ENCODE data around the gene CHST12. TPM values are rescaled to one million over a fixed set of nuclear protein-coding genes. Genes with fewer than 3 reads are reported as not detected.

Gene CHST12
- total RNA-seq, 1 donor from 2014 or later = 32.6 TPM

DNA sequence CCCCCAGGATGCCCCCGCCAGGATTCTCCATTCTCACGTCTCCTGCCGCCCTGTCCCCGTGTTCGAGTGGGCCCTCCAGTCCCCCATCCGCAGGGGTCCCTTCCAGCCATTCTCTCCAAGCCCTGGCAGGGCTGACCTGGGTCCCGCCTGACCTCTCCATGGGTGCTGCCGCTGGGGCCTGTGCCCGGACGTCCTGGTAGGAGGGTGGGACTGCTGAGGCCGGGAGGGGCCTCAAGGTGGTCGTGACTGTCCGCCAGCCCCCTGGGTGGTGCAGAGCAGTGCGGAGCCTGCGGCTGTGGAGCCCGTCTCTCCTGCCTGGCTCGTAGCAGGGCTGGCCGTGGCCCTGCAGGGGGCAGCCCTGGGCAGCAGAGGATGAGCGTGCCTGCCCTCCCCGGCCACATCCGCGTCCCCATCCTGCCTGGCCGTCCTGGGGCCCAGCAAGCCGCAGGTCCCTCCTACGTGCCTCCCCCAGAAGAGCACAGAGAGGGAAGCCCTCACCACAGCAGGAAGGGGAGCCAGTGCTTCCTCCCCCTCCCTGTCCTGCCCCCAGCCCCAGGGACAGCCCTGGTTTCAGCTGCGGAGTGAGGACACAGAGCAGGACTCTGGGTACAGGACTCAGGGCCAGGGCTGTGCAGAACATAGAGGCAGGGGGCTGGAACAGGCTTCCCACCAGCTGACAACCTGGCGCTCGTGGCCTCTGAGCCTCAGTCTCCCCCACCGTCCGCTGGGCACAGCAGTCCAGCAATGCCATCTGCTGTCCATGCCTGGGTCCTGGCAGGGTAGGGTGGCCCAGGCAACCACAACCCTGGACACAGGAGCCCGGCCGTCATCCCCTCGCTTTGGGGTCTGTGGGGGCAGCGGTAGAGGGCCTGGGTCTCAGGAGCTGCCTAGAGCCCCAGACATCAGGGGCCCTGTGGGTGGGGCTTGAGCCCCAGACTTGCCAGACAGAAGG lies 74.3 kb downstream of the CHST12 start:
- DNase-seq (ENCODE audit: extremely low read depth, low read depth, low spot score) = no peak

GRCh38 chr7:2478399-2478785 lies 75.0 kb downstream of the CHST12 start:
- no peak for DNase-seq (ENCODE audit: extremely low read depth, low read depth, low spot score)

DNA sequence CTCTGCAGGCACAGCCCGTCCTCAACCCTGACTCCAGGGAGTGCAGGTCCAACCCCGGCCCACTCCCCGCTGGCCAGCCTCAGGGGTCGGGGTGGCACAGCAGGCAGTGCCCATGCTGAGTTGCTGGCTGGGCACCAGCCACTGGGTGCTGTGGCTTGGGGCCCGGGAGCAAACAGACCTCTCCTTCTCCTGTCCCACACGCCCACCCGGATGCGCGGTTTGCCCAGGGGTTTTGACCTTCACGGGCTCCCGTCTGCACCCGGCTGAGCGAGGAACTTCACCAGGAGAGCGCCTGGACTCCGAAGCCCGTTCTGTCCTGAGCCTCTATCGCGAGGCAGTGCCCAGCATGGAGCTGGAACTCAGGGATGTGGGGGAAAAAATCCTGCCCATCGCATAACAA lies 75.4 kb downstream of the CHST12 start:
- DNase-seq (ENCODE audit: extremely low read depth, low read depth, low spot score) = no peak

DNA sequence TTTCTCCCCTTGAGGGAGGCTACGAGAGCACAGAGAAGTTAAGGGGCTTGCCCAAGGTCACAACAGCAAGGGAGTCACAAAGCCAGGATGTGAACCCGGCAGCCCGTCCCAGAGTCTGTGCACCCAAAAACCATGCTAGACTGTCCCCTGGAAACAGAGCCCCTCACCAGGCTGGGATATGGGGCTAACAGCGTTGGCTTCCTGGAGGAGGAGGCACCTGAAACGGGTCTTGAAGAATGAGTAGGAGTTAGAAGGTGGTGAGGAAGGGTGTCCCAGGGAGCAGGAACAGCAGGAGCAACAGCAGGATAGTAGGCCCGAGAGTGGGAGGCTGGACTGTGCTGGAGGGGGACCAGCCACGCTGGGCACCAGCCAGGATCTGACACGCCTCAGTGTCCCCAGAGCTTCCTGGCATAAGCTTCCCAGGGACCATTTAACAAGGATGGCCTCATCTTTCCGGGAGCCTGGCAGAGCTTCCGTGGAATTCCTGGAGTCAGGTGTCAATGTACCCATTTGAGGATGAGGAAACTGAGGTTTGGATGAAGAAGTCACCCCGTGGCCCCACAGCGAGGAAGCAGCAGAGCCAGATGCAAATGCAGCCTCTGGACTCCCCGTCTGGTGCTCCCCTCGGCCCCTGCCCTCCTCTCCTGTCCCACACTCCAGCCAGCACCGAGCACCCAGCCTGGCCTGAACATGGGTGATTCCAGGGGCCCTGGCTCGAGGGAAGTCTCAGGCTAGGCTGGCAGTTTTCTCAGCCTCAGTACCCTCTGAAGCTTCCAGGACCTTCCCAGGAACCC lies 76.1 kb downstream of the CHST12 start:
- no peak for DNase-seq (ENCODE audit: extremely low read depth, low read depth, low spot score)

DNA sequence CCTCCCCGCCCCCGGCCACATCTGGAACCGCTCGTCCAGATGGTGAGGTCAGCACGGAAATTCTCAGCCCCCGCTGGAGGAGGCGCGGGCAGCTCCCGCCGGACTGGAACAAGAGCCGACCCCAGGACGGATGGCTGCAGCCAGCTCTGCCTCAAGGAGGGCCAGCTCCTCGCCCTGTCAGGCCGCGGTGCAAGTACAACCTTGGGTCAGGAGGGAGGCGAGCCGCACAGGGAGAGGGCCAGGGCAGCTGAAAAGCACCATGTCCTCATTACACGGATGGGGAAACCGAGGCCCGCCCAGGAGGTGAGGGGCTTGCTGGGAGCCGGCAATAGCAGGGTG lies 76.6 kb downstream of the CHST12 start:
- DNase-seq (ENCODE audit: extremely low read depth, low read depth, low spot score) = no peak

DNA sequence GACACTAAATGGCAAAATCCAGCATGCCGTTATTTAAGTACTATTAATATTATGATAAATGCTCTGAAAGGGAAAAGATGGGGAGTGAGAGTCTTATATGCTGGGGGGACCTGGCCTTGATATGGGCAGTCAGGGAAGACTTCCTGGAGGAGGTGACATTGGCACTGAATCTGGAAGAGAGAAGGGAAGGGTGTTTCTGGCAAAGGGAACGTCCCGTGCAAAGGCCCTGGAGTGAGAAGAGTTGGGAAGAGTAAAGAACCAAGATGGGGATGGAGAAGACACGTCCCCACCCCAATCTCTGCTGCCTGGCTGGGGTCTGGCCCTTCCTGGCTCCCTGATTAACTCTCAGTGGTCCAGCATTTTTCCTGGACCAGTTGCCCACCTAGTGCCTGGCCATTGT lies 77.8 kb downstream of the CHST12 start:
- DNase-seq (ENCODE audit: extremely low read depth, low read depth, low spot score) = no peak

DNA sequence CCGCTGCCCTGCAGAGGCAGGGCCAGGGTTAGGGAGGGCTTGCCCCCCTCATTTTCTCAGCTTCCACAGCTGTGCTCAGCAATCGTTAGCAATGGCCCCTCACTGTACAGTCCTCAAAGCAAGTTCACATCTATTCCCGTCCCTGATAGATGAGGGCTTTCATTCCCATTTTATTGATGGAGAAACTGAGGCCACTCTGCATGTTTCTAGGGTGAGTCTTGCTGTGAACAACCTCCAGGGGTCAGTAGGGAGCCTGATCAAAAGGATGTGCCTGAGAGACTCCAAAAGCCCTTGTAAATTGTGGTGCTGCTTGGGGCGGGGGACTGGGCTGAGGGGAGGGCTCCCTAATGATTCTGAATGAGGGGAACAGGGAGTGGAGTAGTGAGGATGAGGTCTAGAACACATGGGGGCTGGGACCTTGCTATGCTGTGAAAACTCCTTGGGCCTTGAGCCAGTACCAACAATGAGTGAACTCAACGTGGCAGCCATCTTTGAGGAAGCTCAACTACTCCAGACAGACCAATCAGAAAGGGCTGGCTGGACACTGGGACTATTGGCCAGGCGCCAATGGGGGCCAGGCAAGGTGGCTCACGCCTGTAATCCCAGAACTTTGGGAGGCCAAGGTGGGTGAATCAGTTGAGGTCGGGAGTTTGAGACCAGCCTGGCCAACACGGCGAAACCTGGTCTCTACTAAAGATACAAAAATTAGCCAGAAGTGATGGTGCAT lies 79.5 kb downstream of the CHST12 start:
- no peak for DNase-seq (ENCODE audit: extremely low read depth, low read depth, low spot score)

GRCh38 chr7:2483494-2483893 lies 80.1 kb downstream of the CHST12 start:
- no peak for DNase-seq (ENCODE audit: extremely low read depth, low read depth, low spot score)

DNA sequence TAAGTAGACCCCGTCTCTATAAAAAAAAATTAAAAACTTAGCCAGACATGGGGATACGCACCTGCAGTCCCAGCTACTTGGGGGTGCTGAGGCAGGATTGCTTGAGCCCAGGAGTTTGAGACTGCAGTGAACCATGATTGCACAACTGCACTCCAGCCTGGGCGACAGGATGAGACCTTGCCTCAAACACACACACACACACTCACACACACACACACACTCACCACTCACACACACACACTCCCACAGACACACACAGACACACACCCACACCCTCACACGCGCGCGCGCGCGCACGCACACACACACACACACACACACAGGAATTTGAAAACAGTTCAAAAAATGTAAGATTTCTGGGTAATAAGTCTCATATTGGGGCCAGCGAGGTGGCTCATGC lies 81.5 kb downstream of the CHST12 start:
- DNase-seq (ENCODE audit: extremely low read depth, low read depth, low spot score) = no peak

DNA sequence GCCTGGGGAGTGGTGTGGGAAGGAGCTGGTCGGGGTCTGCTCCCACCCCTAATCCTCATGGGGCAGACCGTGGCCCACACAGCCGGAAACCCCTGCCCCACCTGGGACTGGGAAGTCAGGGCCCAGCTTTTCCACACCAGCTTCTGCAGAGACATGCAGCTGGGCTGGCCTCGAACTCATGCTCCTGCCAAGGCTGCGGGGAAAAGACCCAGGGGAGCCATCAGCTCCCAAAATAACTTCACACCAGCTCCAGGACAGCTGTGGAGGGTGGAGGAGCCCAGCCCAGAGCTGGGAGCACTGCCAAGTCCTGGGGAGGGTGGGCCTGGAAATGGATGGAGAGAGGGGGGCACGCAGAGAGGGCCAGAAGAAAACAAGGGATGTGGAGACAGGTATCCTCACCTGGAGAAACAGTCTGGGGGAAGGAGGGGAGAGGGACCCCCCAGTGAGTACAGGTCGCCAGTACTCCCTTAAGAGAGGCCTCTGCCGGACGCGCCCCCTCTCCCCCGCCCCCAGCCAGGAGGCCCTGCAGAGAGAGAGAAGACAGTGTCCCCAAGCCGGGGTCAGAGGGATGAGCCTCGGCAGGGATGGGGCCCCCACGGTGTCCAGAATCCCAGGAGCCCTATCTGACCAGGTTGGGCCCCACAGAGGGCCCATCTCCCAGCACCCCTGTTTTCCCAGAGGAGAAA lies 84.3 kb downstream of the CHST12 start:
- DNase-seq (ENCODE audit: extremely low read depth, low read depth, low spot score) = no peak

GRCh38 chr7:2488272-2488645 lies 84.8 kb downstream of the CHST12 start:
- no peak for DNase-seq (ENCODE audit: extremely low read depth, low read depth, low spot score)

DNA sequence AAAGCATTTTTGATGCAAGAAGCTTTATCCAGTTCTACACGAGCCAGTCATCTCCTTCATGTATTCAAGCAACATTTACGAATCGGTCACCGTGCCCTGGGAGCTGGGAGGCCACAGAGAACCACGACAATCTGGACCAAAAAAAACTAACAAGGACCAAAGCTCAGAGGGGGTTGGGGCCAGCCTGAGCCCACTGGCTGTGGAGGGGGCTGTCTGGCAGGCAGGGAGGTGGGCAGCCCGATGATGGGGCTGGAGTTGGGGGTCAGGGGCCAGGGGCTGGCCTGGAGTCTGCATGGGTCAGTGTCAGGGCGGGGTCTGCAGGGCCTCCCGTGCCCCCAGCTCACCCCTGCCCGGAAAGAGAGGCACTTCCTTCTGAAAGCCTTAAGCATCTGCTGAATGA lies 85.3 kb downstream of the CHST12 start:
- DNase-seq (ENCODE audit: extremely low read depth, low read depth, low spot score) = no peak

- no peak for DNase-seq (ENCODE audit: extremely low read depth, low read depth, low spot score)
Measured at GRCh38 chr7:2490181-2490651, 86.8 kb downstream of the CHST12 start.

DNA sequence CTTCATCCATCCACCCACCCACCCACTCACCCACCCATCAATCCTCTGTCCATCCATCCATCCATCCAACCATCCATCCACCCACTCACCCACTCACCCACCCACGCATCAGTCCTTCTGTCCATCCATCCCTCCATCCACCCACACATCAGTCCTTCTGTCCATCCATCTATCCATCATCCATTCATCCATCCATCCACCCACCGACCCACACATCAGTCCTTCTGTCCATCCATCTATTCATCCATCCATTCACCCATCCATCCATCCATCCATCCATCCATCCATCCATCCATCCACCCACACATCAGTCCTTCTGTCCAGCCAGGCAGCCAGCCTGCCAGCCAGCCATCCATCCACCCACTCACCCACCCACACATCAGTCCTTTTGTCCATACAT lies 88.6 kb downstream of the CHST12 start:
- DNase-seq (ENCODE audit: extremely low read depth, low read depth, low spot score) = no peak

- no peak for DNase-seq (ENCODE audit: extremely low read depth, low read depth, low spot score)
Measured at GRCh38 chr7:2493205-2494164, 90.1 kb downstream of the CHST12 start.

DNA sequence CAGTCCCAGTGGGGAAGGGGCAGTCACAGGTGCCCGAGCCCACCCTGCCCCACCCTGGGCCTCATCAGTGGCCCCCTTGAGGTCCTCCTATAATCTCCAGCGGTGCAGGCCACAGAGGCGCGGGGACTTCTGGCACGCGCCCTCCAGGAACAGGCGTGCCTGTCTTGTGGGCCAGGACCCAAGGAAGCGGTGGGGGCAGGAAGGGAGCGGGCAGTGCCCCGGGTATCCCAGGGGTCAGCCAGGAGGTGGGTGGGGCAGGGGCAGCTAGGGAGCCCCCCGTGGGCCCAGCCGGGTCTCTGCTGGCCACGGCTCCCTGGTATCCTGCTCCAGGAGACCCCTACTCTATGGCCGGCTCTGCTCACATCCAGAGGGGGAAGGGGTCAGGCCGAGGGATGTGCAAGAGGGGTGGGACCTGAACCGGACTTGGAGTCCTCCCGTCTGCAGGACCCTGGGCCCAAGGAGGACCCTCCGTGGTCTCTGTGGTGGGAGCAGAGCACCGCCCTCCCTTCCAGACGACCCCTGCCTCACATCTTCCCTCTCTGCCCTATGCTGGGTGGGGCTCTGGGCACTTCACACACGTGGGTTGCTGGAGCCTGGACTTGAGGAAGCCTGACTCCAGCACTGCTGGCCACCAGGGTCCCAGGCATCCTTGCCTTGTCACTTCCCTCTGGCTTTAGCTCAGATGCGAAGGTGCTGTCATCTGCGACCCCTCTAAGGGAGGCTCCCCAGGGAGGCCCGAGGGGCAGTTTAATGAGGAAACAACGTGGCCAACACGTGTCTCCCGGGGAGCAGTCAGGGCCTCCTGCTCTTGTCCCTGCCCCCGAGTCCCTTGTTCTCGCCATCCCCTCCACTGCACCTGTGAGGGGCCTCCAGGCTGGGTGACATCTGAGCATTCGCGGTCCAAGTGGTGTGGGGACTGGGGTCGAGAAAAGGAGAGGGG lies 91.0 kb downstream of the CHST12 start:
- DNase-seq (ENCODE audit: extremely low read depth, low read depth, low spot score) = no peak

DNA sequence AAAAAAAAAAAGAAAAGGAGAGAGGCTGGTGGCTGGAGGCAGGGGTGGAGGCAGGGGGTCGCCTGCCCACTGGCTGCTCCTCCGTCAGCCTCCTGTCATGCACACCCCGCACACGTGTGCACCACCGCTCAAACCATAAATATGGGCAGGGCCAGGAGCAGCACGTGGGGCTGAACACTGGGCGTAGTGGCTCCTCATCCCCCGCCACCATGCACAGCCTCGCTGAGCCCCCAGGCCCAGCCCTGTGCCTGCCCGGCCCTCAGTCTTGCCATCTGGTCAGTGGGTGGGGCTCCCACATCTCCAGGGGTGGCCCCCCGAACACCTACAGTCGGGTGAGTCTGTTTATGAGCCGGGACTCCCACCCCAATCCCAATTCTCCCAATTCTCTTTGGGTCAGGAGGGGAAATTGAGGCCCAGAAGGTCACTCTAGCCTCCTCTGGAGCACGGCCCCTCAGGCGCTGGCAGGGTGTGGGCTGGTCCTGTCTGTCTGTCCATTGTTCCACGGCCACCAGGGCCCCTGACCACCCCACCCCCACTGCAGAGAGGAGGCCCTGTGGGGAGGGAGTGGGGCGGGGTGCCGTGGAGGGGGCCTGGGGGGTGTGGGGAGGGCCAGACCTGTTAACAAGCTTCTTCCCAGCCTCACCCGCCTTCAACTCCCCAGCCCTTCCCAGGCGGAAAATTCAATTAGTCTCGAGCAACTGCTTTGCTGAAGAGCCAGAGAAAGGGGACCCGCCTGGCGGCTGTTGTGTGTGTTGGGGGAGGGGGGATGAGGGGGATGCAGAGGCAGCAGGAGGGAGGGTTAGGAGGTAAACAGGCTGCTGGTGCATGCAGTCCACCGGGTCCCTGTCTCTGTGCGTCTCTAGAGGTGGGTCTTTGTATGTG lies 92.2 kb downstream of the CHST12 start:
- no peak for DNase-seq (ENCODE audit: extremely low read depth, low read depth, low spot score)

Measured in glomerular endothelial cell (primary cell).